ENCODE measurements around the gene ASH1L.
"Not testable (repeated sequence)": the region's sequence is repeated elsewhere in the genome, so short reads cannot be mapped to it uniquely, and the experiment has no call there.

The ASH1L gene

GRCh38 chr1:155307247-155307740 is 255.3 kb downstream of the ASH1L start:
- no peak for DNase-seq (ENCODE audit: low read depth in 3 of 3)

GRCh38 chr1:155305881-155306391 is 256.7 kb downstream of the ASH1L start:
- DNase-seq (ENCODE audit: low read depth in 3 of 3) = no peak

GRCh38 chr1:155304558-155305063 is 258.0 kb downstream of the ASH1L start:
- no peak for DNase-seq (ENCODE audit: low read depth in 3 of 3)

- no peak for DNase-seq (ENCODE audit: low read depth in 3 of 3)
Measured at GRCh38 chr1:155301342-155301841, 261.2 kb downstream of the ASH1L start, which contains the start of gene PKLR. Gene PKLR (minus strand): TSS chr1:155301438. CDS start chr1:155301395, 43 bp downstream.

- DNase-seq (ENCODE audit: low read depth in 3 of 3) = no peak
Measured at GRCh38 chr1:155300553-155301329, 261.9 kb downstream of the ASH1L start.

- no peak for DNase-seq (ENCODE audit: low read depth in 3 of 3)
Measured at GRCh38 chr1:155300024-155300423, 262.6 kb downstream of the ASH1L start.

- DNase-seq (ENCODE audit: low read depth in 3 of 3) = no peak
Measured at GRCh38 chr1:155297384-155297783, 265.2 kb downstream of the ASH1L start.

- no peak for DNase-seq (ENCODE audit: low read depth in 3 of 3)
Measured at GRCh38 chr1:155296661-155297060, 265.9 kb downstream of the ASH1L start.

GRCh38 chr1:155295942-155296267 is 266.7 kb downstream of the ASH1L start:
- DNase-seq (ENCODE audit: low read depth in 3 of 3) = no peak

- no peak for DNase-seq (ENCODE audit: low read depth in 3 of 3)
Measured at GRCh38 chr1:155295183-155295941, 267.2 kb downstream of the ASH1L start.

- DNase-seq (ENCODE audit: low read depth in 3 of 3) = no peak
Measured at GRCh38 chr1:155294520-155295182, 268.0 kb downstream of the ASH1L start.

GRCh38 chr1:155293086-155293749 is 269.4 kb downstream of the ASH1L start:
- DNase-seq (ENCODE audit: low read depth in 3 of 3) = no peak

- not testable (repeated sequence) for DNase-seq (ENCODE audit: low read depth in 3 of 3)
Measured at GRCh38 chr1:155291006-155291405, 271.6 kb downstream of the ASH1L start.

- no peak for DNase-seq (ENCODE audit: low read depth in 3 of 3)
Measured at GRCh38 chr1:155287987-155288543, 274.5 kb downstream of the ASH1L start.

- no peak for DNase-seq (ENCODE audit: low read depth in 3 of 3)
Measured at GRCh38 chr1:155286544-155286943, 276.1 kb downstream of the ASH1L start.

- no peak for DNase-seq (ENCODE audit: low read depth in 3 of 3)
Measured at GRCh38 chr1:155285631-155286044, 277.0 kb downstream of the ASH1L start.
